Hematopoietic multipotent progenitor cell treated with erythropoietin and hydrocortisone succinate and interleukin-3 and kit ligand, for 4 days (in vitro differentiated cells): ENCODE results near the gene TRMT112.

Source experiments
- DNase-seq: peaks from one replicate; pipeline ENCODE4 v3.0.0-alpha.2; 2015

TRMT112 gene

GRCh38 chr11:64290352-64291261 lies 26.8 kb downstream of the TRMT112 start:
- no peak for DNase-seq

- no peak for DNase-seq
Observed at GRCh38 chr11:64289002-64289564, 28.3 kb downstream of the TRMT112 start.

- no peak for DNase-seq
Observed at GRCh38 chr11:64288353-64288750, 29.0 kb downstream of the TRMT112 start.

GRCh38 chr11:64287676-64288352 lies 29.5 kb downstream of the TRMT112 start:
- DNase-seq: no peak

- DNase-seq: no peak
Observed at GRCh38 chr11:64286801-64287159, 30.6 kb downstream of the TRMT112 start.

- peak; percentile 73 for DNase-seq
Observed at GRCh38 chr11:64285885-64286800, 31.2 kb downstream of the TRMT112 start.

GRCh38 chr11:64284962-64285884 lies 32.1 kb downstream of the TRMT112 start, which contains the start of gene GPR137:
TSS of gene GPR137 (plus strand) at chr11:64285848. CDS start at chr11:64286525, 677 bp downstream.
- peak; percentile 92 for DNase-seq

GRCh38 chr11:64284048-64284961 lies 33.1 kb downstream of the TRMT112 start, which contains the start of gene BAD:
TSS of gene BAD (minus strand) at chr11:64284665. CDS start at chr11:64284368, 297 bp downstream.
- peak; percentile 97 for DNase-seq

GRCh38 chr11:64283092-64283491 lies 34.3 kb downstream of the TRMT112 start:
- DNase-seq: no peak

- DNase-seq: no peak
Observed at GRCh38 chr11:64281957-64282770, 35.2 kb downstream of the TRMT112 start.

- DNase-seq: no peak
Observed at GRCh38 chr11:64278576-64279190, 38.7 kb downstream of the TRMT112 start.

GRCh38 chr11:64276653-64277431 lies 40.5 kb downstream of the TRMT112 start:
- DNase-seq: peak; percentile 48

GRCh38 chr11:64275841-64276240 lies 41.5 kb downstream of the TRMT112 start:
- DNase-seq: no peak

- no peak for DNase-seq
Observed at GRCh38 chr11:64275031-64275800, 42.1 kb downstream of the TRMT112 start.

GRCh38 chr11:64269540-64270220 lies 47.7 kb downstream of the TRMT112 start:
- DNase-seq: peak; percentile 100

GRCh38 chr11:64268893-64269539 lies 48.3 kb downstream of the TRMT112 start:
- DNase-seq: peak; percentile 76
